ENCODE measurements around the gene ABL1.

Gene ABL1

DNA sequence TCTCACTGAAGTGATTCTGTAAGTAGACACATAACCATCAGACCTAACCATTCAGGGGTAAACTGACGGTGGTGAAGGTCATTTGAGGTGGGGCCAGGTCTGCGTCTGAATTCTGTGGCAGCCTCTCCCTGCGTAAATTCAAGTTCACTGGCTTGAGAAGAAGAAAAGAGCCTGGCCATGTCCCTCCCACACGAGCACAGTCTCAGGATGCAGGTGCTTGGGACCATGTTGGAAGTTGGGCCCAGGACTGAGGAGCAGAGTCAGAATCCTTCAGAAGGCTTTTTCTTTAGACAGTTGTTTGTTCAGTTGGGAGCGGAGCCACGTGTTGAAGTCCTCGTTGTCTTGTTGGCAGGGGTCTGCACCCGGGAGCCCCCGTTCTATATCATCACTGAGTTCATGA is 37.5 kb downstream of the ABL1 start:
- Histone ChIP-seq H3K27me3 (no peaks in the 10 kb centered on the region), H3K4me1 (peaks cover 8% of the 10 kb centered on the region), H3K36me3 (peaks cover 49% of the 10 kb centered on the region), H3K9me3 (no peaks in the 10 kb centered on the region), H3K4me3 (ENCODE audit: low read depth, low read length) (no peak overlapping the region)
- DNase-seq = no peak
- TF ChIP-seq, protein P1, sequence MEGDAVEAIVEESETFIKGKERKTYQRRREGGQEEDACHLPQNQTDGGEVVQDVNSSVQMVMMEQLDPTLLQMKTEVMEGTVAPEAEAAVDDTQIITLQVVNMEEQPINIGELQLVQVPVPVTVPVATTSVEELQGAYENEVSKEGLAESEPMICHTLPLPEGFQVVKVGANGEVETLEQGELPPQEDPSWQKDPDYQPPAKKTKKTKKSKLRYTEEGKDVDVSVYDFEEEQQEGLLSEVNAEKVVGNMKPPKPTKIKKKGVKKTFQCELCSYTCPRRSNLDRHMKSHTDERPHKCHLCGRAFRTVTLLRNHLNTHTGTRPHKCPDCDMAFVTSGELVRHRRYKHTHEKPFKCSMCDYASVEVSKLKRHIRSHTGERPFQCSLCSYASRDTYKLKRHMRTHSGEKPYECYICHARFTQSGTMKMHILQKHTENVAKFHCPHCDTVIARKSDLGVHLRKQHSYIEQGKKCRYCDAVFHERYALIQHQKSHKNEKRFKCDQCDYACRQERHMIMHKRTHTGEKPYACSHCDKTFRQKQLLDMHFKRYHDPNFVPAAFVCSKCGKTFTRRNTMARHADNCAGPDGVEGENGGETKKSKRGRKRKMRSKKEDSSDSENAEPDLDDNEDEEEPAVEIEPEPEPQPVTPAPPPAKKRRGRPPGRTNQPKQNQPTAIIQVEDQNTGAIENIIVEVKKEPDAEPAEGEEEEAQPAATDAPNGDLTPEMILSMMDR (IDR thresholded peaks at IDR 0.05; ENCODE audit: low read depth, low read length) = no peak

DNA sequence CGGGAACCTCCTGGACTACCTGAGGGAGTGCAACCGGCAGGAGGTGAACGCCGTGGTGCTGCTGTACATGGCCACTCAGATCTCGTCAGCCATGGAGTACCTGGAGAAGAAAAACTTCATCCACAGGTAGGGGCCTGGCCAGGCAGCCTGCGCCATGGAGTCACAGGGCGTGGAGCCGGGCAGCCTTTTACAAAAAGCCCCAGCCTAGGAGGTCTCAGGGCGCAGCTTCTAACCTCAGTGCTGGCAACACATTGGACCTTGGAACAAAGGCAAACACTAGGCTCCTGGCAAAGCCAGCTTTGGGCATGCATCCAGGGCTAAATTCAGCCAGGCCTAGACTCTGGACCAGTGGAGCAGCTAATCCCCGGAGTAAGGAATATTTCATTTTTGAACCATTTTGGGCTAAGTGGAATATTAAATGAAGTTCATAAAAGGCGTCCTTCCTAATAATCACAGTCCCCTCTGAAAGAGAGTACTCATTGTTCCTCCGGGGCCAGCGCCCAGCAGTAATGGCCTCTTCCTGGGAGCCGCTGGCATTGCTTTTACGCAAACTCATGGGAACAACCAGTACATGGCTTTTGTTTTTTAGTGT is 38.0 kb downstream of the ABL1 start:
- Histone ChIP-seq H3K9me3 (no peaks in the 10 kb centered on the region), H3K4me3 (ENCODE audit: low read depth, low read length) (no peak overlapping the region), H3K4me1 (peaks cover 8% of the 10 kb centered on the region), H3K36me3 (peaks cover 50% of the 10 kb centered on the region), H3K27me3 (no peaks in the 10 kb centered on the region)
- DNase-seq = no peak
- TF ChIP-seq, protein P1 (IDR thresholded peaks at IDR 0.05; ENCODE audit: low read depth, low read length) = no peak

DNA sequence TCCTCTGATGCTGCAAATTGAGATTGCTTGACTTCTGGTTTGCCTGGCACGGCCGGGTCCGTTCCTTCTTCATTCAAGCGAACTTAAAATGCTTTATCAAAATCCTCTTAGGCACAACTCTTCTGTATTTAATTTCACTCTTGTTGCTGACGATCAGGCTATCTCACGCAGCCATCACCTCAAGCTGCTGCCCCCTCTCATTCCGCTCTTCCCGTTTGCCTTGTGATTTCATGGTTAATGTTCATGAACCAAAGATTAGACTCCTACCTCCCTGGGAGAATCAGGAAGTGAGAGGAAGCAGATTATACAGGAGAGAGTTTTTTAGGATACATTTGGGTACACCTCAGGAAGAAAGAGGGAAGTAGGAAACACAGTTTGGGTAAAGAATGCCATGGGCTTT is 38.9 kb downstream of the ABL1 start:
- H3K36me3 ChIP-seq = peaks cover 59% of the 10 kb centered on the region
- DNase-seq = no peak
- TF ChIP-seq, protein P1 (IDR thresholded peaks at IDR 0.05; ENCODE audit: low read depth, low read length) = no peak
- no peaks in the 10 kb centered on the region for H3K9me3 ChIP-seq
- no peak overlapping the region for H3K4me3 ChIP-seq (ENCODE audit: low read depth, low read length)
- peaks cover 8% of the 10 kb centered on the region for H3K4me1 ChIP-seq
- no peaks in the 10 kb centered on the region for H3K27me3 ChIP-seq

DNA sequence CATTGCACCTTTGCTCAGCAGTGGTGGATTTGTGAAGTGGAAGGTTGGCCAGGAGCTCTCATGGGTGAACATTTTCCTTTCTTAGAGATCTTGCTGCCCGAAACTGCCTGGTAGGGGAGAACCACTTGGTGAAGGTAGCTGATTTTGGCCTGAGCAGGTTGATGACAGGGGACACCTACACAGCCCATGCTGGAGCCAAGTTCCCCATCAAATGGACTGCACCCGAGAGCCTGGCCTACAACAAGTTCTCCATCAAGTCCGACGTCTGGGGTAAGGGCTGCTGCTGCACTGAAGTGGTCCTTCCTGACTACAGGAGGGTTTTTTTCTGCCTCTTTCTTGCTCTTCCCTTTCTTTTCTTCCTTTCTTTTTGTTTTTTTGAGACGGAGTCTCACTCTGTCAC is 39.7 kb downstream of the ABL1 start:
- Histone ChIP-seq H3K36me3 (peaks cover 67% of the 10 kb centered on the region), H3K4me3 (ENCODE audit: low read depth, low read length) (no peak overlapping the region), H3K4me1 (peaks cover 8% of the 10 kb centered on the region), H3K9me3 (no peaks in the 10 kb centered on the region), H3K27me3 (no peaks in the 10 kb centered on the region)
- TF ChIP-seq, protein P1 (IDR thresholded peaks at IDR 0.05; ENCODE audit: low read depth, low read length) = no peak
- DNase-seq = no peak

DNA sequence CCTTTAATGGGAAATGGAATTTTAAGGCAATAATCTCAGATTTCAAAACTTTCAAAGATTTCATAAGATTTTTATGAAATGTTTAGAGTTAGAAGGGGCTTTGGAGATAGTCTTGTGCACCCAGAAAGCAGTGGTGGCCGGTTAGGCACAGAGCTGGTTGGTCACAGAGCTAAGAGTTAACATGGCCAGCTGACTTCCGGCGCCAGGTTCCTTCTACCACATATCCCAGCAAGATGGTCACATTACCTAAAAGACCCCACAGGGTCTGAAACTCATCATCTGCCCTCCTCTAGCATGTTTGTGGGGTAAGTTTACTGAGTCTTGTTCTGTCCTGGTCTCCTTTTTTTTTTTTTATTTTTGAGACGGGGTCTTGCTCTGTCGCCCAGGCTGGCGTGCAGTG is 42.2 kb downstream of the ABL1 start:
- no peak for DNase-seq
- H3K4me3 ChIP-seq (ENCODE audit: low read depth, low read length) = no peak overlapping the region
- peaks cover 76% of the 10 kb centered on the region for H3K36me3 ChIP-seq
- H3K9me3 ChIP-seq = no peaks in the 10 kb centered on the region
- TF ChIP-seq, protein P1 (IDR thresholded peaks at IDR 0.05; ENCODE audit: low read depth, low read length) = no peak
- H3K4me1 ChIP-seq = no peaks in the 10 kb centered on the region
- H3K27me3 ChIP-seq = no peaks in the 10 kb centered on the region

DNA sequence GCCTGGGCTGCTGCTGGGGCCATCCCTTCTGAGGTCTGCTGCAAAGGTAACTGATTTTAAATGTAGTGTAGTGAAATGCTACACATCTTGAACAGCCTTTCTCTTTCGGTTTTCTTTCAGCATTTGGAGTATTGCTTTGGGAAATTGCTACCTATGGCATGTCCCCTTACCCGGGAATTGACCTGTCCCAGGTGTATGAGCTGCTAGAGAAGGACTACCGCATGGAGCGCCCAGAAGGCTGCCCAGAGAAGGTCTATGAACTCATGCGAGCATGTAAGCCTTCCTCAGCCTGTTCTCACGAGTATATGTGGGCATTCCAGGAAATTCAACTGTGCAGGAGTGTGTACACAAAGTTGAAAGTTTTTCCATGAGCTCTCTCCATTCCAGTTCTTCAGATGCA is 43.2 kb downstream of the ABL1 start:
- H3K27me3 ChIP-seq = no peaks in the 10 kb centered on the region
- H3K9me3 ChIP-seq = no peaks in the 10 kb centered on the region
- H3K36me3 ChIP-seq = peaks cover 75% of the 10 kb centered on the region
- no peaks in the 10 kb centered on the region for H3K4me1 ChIP-seq
- no peak for DNase-seq
- TF ChIP-seq, protein P1 (IDR thresholded peaks at IDR 0.05; ENCODE audit: low read depth, low read length) = no peak
- no peak overlapping the region for H3K4me3 ChIP-seq (ENCODE audit: low read depth, low read length)

Measured in BE2C (cell line).